GM11168 (cell line): ENCODE results near the gene MUC5AC.
"Not testable (repeated sequence)": the region's sequence is repeated elsewhere in the genome, so short reads cannot be mapped to it uniquely, and the experiment has no call there.

Source experiments
- in situ Hi-C: fragments of 300-500 bp; cut with MboI; formaldehyde crosslinking; loops from one replicate; pipeline ENCODE4 v1.12.0; 2022; ENCODE audit warnings: low sequenced_read_pairs; ENCODE audit not compliant: unreplicated experiment

Gene MUC5AC

GRCh38 chr11:1175461-1176223 is 17.9 kb downstream of the MUC5AC start:
- in situ Hi-C loops: no loop called here

DNA sequence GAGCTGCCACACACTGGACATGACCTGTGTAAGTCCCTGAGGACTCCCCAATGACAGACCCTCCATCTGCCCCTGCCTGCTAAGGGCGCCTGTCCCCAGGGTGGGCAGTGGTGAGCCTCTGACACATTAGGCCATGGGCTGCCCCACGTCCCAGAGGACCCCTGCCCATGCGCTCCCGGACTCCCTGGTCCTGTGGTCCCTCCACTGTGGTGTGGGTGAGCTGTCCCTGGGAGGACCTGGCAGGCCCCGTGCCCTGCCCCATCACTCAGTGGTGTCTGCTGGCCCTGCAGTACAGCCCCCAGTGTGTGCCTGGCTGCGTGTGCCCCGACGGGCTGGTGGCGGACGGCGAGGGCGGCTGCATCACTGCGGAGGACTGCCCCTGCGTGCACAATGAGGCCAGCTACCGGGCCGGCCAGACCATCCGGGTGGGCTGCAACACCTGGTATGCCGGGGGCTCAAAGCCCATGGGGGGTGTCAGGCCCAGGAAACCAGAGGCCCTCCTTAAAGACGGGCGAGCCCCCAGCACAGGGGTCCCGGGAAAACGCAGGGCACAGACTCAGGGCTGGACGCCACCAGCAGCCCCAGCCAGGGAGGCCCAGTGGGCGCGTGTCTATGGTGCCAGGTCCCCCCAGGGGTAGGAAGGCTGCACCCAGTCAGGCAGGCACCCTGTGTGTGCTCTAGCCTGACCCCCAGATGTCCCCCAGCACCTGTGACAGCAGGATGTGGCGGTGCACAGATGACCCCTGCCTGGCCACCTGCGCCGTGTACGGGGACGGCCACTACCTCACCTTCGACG is 18.7 kb downstream of the MUC5AC start:
- in situ Hi-C loops: no loop called here

DNA sequence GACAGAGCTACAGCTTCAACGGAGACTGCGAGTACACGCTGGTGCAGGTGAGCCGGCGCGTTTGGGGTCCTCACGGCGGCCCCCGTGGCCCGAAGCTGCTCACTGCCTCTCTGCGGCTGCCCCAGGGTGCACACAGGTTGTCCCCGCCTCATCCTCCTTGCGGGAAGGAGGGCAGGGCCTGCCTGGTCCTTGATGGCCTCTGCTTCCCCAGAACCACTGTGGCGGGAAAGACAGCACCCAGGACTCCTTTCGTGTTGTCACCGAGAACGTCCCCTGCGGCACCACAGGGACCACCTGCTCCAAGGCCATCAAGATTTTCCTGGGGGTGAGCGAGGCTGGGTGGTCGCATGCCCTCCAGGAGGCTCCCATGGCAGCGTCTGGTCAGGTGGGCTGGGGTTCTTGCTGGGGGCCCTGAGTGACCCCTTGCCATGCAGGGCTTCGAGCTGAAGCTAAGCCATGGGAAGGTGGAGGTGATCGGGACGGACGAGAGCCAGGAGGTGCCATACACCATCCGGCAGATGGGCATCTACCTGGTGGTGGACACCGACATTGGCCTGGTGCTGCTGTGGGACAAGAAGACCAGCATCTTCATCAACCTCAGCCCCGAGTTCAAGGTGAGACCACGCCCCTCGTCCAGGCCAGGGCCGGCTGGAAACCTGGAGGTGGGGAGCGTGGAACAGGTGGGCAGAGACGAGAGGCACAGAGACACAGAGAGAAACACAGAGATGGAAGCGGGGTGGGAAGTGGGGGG is 19.4 kb downstream of the MUC5AC start:
- in situ Hi-C loops: no loop called here

DNA sequence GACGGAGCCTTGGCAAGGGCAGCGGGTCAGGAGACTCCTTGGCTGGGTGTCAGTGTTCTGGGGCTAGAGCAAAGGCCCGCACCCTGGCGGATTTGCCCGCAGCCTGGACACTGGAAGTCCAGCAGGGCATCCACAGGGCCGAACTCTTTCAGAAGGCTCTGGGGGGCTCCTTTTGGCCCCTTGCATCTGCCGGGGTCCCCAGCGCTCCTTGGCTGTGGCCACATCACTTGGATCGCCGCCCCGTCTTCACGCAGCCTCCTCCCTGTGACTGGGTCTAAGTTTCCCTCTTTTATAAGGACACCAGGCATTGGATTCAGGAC is 20.0 kb downstream of the MUC5AC start:
- in situ Hi-C loops: no loop called here

GRCh38 chr11:1178201-1178885 is 20.6 kb downstream of the MUC5AC start:
- in situ Hi-C loops: no loop called here

GRCh38 chr11:1178906-1179305 is 21.2 kb downstream of the MUC5AC start:
- in situ Hi-C loops: no loop called here

DNA sequence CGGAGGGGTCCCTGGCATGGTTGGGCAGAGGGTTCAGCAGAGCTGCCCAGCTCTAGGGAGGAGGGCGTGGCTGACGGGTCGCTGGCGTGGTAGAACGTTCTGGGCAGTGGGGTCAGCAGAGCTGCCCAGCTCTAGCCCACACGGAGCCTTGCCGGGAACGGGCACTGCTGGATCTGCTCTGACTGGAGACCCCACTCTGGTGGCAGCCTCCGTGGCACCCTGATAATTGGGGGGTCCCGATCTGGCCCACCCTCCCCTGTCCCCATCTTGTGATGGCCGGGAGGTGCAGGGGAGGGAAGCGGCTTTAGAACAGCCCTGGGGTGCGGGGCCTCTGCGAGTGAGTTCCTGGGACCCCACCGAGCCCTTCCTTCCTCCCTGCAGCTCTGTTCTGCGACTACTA is 21.9 kb downstream of the MUC5AC start:
- in situ Hi-C loops: no loop called here

GRCh38 chr11:1180171-1180570 is 22.4 kb downstream of the MUC5AC start:
- in situ Hi-C loops: no loop called here

DNA sequence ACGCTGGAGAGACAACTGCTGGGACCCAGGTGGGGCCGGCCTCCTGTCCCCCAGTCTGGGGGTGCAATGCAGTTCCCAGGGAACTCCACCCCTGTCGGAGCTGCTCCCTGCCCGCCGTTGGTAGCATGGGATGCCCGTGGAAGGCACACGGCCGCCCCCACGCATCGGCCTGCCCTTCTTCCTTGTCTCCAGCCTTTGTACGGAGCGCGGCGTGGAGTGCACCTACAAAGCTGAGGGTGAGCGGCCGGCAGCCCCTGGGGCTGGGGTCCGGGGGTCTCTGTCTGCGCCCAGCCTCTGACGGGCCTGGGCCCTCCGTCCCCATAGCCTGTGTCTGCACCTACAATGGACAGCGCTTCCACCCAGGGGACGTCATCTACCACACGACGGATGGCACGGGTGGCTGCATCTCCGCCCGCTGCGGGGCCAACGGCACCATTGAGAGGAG is 23.2 kb downstream of the MUC5AC start:
- in situ Hi-C loops: no loop called here

GRCh38 chr11:1181420-1181819 is 23.7 kb downstream of the MUC5AC start:
- in situ Hi-C loops: no loop called here

- in situ Hi-C loops: no loop called here
These were observed 24.2 kb downstream of the MUC5AC start for GRCh38 chr11:1181853-1182535.

DNA sequence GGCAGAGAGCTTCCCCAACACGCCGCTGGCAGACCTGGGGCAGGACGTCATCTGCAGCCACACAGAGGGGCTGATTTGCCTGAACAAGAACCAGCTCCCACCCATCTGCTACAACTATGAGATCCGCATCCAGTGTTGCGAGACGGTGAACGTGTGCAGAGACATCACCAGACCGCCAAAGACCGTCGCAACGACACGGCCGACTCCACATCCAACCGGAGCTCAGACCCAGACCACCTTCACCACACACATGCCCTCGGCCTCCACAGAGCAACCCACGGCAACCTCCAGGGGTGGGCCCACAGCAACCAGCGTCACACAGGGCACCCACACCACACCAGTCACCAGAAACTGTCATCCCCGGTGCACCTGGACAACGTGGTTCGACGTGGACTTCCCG is 26.4 kb downstream of the MUC5AC start:
- in situ Hi-C loops: not testable (repeated sequence)

GRCh38 chr11:1188451-1189130 is 30.8 kb downstream of the MUC5AC start:
- in situ Hi-C loops: not testable (repeated sequence)

DNA sequence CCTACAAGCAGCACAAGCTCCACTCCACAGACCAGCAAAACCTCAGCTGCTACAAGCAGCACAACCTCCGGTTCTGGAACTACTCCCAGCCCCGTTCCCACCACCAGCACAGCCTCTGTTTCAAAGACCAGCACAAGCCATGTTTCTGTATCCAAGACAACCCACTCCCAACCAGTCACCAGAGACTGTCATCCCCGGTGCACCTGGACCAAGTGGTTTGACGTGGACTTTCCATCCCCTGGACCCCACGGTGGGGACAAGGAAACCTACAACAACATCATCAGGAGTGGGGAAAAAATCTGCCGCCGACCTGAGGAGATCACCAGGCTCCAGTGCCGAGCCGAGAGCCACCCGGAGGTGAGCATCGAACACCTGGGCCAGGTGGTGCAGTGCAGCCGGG is 32.1 kb downstream of the MUC5AC start:
- in situ Hi-C loops: not testable (repeated sequence)

DNA sequence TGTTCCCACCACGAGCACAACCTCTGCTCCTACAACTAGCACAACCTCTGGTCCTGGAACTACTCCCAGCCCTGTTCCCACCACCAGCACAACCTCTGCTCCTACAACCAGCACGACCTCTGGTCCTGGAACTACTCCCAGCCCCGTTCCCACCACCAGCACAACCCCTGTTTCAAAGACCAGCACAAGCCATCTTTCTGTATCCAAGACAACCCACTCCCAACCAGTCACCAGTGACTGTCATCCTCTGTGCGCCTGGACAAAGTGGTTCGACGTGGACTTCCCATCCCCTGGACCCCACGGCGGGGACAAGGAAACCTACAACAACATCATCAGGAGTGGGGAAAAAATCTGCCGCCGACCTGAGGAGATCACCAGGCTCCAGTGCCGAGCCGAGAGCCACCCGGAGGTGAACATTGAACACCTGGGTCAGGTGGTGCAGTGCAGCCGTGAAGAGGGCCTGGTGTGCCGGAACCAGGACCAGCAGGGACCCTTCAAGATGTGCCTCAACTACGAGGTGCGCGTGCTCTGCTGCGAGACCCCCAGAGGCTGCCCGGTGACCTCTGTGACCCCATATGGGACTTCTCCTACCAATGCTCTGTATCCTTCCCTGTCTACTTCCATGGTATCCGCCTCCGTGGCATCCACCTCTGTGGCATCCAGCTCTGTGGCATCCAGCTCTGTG is 34.2 kb downstream of the MUC5AC start:
- in situ Hi-C loops: not testable (repeated sequence)

DNA sequence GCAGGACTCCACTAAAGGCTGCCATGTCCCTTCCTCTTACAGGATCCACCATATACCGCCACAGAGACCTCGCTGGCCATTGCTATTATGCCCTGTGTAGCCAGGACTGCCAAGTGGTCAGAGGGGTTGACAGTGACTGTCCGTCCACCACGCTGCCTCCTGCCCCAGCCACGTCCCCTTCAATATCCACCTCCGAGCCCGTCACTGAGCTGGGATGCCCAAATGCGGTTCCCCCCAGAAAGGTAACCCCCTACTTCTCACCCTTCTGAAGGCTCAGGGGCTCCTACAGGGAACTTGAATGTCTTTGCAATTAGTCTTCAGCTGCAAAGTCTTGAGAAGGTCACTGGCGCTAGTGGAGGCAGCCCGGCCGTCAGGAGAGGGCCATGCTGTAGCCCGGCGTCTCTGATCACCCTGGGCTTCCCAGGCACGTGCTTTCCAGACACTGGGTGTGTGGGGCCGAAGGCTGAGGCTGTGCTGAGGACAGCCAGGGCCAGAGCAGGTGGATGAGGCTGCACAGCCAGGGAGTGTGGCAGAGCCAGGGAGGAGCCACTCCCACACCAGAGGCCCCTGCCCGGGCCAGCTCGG is 35.1 kb downstream of the MUC5AC start:
- in situ Hi-C loops: no loop called here

- in situ Hi-C loops: no loop called here
These were observed 35.8 kb downstream of the MUC5AC start for GRCh38 chr11:1193326-1194230.
